ENCODE results near the gene DAPK1. TPM values are rescaled to one million over a fixed set of nuclear protein-coding genes. Genes with fewer than 3 reads are reported as not detected.

The DAPK1 gene
- total RNA-seq, 4 donors from 2014 or later: 14.5 to 28.3 (median 20.7) TPM

GRCh38 chr9:87638292-87638691, 140.6 kb downstream of the DAPK1 start:
- intact Hi-C loops (cut with DNase I; ENCODE audit: low total_unique reads) (no loop called here), in situ Hi-C loops (cut with MboI; ENCODE audit: low pct_ligation_motif_present in 1 of 4, low pct_unique_long_range_greater_than_20kb in 1 of 4, low sequenced_read_pairs in 3 of 4) (no loop called here)
- no peaks in the 10 kb centered on the region for H3K36me3 ChIP-seq
- H3K9me3 ChIP-seq: no peaks in the 10 kb centered on the region
- 71 to 90% methylated on average over 1 to 6 of the region's 6 CpGs for WGBS, 2 donors (ENCODE audit: low coverage in 1 of 2)
- H3K27ac ChIP-seq: no peak overlapping the region
- DNase-seq: no peak
- no peak for TF ChIP-seq EP300 (IDR thresholded peaks at IDR 0.05; ENCODE audit: low read depth)
- TF ChIP-seq, protein P1, sequence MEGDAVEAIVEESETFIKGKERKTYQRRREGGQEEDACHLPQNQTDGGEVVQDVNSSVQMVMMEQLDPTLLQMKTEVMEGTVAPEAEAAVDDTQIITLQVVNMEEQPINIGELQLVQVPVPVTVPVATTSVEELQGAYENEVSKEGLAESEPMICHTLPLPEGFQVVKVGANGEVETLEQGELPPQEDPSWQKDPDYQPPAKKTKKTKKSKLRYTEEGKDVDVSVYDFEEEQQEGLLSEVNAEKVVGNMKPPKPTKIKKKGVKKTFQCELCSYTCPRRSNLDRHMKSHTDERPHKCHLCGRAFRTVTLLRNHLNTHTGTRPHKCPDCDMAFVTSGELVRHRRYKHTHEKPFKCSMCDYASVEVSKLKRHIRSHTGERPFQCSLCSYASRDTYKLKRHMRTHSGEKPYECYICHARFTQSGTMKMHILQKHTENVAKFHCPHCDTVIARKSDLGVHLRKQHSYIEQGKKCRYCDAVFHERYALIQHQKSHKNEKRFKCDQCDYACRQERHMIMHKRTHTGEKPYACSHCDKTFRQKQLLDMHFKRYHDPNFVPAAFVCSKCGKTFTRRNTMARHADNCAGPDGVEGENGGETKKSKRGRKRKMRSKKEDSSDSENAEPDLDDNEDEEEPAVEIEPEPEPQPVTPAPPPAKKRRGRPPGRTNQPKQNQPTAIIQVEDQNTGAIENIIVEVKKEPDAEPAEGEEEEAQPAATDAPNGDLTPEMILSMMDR (IDR thresholded peaks at IDR 0.05): no peak
- no peak for TF ChIP-seq POLR2AphosphoS5 (IDR thresholded peaks at IDR 0.05)
- TF ChIP-seq POLR2A (IDR thresholded peaks at IDR 0.05): no peak
- peaks cover 0 to 5% (median 0%) of the 10 kb centered on the region in 4 donors for H3K4me1 ChIP-seq
- no peaks in the 10 kb centered on the region for H3K27me3 ChIP-seq
- H3K4me3 ChIP-seq: no peak overlapping the region

DNA sequence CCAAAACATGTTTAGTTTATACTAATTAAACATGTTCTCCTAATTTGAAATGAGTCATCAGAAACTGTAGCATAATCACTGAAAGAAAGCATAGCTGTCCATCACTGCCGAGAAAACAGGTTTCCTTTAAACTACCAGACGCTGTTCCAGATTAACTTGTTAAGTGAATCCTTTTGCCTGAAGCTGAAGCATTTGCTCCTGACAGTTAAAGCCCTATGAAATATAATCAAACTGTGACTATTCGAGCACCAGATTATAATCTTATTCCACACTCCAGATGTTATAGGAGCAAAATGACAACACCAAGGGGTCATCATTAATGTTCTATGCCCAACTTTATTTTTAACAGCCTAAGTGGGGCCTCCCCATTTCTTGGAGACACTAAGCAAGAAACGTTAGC, 142.3 kb downstream of the DAPK1 start:
- Histone ChIP-seq H3K36me3 (no peaks in the 10 kb centered on the region), H3K9me3 (no peaks in the 10 kb centered on the region), H3K4me3 (no peak overlapping the region), H3K27ac (peak overlapping the region in 1 of 4 donors; percentile 39), H3K27me3 (no peaks in the 10 kb centered on the region), H3K4me1 (peaks cover 0 to 5% (median 0%) of the 10 kb centered on the region in 4 donors)
- TF ChIP-seq POLR2AphosphoS5 (IDR thresholded peaks at IDR 0.05): no peak
- TF ChIP-seq, protein P1 (IDR thresholded peaks at IDR 0.05): no peak
- no peak for TF ChIP-seq EP300 (IDR thresholded peaks at IDR 0.05; ENCODE audit: low read depth)
- no peak for DNase-seq
- intact Hi-C loops (cut with DNase I; ENCODE audit: low total_unique reads) (no loop called here), in situ Hi-C loops (cut with MboI; ENCODE audit: low pct_ligation_motif_present in 1 of 4, low pct_unique_long_range_greater_than_20kb in 1 of 4, low sequenced_read_pairs in 3 of 4) (no loop called here)
- 69 to 72% methylated on average over 4 of the region's 4 CpGs for whole genome bisulfite sequencing, 2 donors (ENCODE audit: low coverage in 1 of 2)

- intact Hi-C loops (cut with DNase I; ENCODE audit: low total_unique reads): no loop called here
- no peak for DNase-seq
- in situ Hi-C loops (cut with MboI; ENCODE audit: low pct_ligation_motif_present in 1 of 4, low pct_unique_long_range_greater_than_20kb in 1 of 4, low sequenced_read_pairs in 3 of 4): no loop called here
- Histone ChIP-seq H3K27ac (peak overlapping the region in 1 of 4 donors; percentile 39), H3K36me3 (no peaks in the 10 kb centered on the region), H3K9me3 (no peaks in the 10 kb centered on the region), H3K27me3 (no peaks in the 10 kb centered on the region), H3K4me1 (peaks cover 0 to 5% (median 0%) of the 10 kb centered on the region in 4 donors), H3K4me3 (no peak overlapping the region)
- WGBS, 2 donors (ENCODE audit: low coverage in 1 of 2): 52 to 80% methylated on average over 1 to 5 of the region's 5 CpGs
- TF ChIP-seq POLR2A (IDR thresholded peaks at IDR 0.05): no peak
- TF ChIP-seq EP300 (IDR thresholded peaks at IDR 0.05; ENCODE audit: low read depth): no peak
- TF ChIP-seq POLR2AphosphoS5 (IDR thresholded peaks at IDR 0.05): no peak
- TF ChIP-seq, protein P1 (IDR thresholded peaks at IDR 0.05): no peak
Measured at GRCh38 chr9:87640385-87640795, 142.7 kb downstream of the DAPK1 start.

DNA sequence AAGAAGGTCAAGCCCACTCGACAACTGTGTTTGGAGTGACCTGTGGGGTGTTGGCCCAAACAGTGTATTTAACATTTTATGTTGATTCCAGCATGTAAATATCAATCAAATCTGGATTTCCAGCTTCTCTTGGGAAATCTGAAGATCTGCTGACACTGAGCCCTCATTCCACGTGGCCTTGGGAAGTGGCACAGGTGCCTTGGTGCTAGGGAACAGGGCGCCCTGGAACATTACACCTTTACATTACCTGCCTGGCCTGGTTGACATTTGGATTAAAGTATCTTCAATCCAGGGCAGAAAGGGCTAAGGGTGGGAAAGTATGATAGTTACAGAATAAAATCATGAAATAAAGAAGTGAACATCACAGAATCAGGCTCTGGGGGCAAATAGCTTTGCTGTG, 143.4 kb downstream of the DAPK1 start:
- H3K27ac ChIP-seq: no peak overlapping the region

More for the DNA sequence above, 143.4 kb downstream of the DAPK1 start:
- TF ChIP-seq, protein P1 (IDR thresholded peaks at IDR 0.05): no peak
- TF ChIP-seq POLR2AphosphoS5 (IDR thresholded peaks at IDR 0.05) (no peak), EP300 (IDR thresholded peaks at IDR 0.05; ENCODE audit: low read depth) (no peak), POLR2A (IDR thresholded peaks at IDR 0.05) (no peak)
- no peaks in the 10 kb centered on the region for H3K9me3 ChIP-seq
- WGBS, 2 donors (ENCODE audit: low coverage in 1 of 2): 90% methylated on average over 2 to 3 of the region's 3 CpGs
- peaks cover 0 to 4% (median 0%) of the 10 kb centered on the region in 4 donors for H3K36me3 ChIP-seq
- DNase-seq: no peak
- in situ Hi-C loops (cut with MboI; ENCODE audit: low pct_ligation_motif_present in 1 of 4, low pct_unique_long_range_greater_than_20kb in 1 of 4, low sequenced_read_pairs in 3 of 4): no loop called here
- no peak overlapping the region for H3K4me3 ChIP-seq
- peaks cover 0 to 5% (median 0%) of the 10 kb centered on the region in 4 donors for H3K4me1 ChIP-seq
- intact Hi-C loops (cut with DNase I; ENCODE audit: low total_unique reads): no loop called here
- H3K27me3 ChIP-seq: no peaks in the 10 kb centered on the region

Data from transverse colon (tissue), 4 donors.